Muscle of back (tissue), 11 donors: ENCODE results near the gene ARMH3. TPM values are rescaled to one million over a fixed set of nuclear protein-coding genes. Genes with fewer than 3 reads are reported as not detected.

Experiments used
- DNase-seq, 3 donors: peaks; one replicate each; pipeline versions ENCODE4 v3.0.0 to v3.0.0-alpha.2; 2013
- polyA plus RNA-seq, 10 donors: library from polyadenylated mRNA; unstranded; fragments of 120-200 nt; gene quantifications; one replicate each; pipeline ENCODE4 v1.2.1, GENCODE V29; 2013; ENCODE audit not compliant: insufficient read length in 10 of 10

ARMH3 gene
- polyA plus RNA-seq, 10 donors: 11.2 to 19.1 (median 13.3) TPM

DNA sequence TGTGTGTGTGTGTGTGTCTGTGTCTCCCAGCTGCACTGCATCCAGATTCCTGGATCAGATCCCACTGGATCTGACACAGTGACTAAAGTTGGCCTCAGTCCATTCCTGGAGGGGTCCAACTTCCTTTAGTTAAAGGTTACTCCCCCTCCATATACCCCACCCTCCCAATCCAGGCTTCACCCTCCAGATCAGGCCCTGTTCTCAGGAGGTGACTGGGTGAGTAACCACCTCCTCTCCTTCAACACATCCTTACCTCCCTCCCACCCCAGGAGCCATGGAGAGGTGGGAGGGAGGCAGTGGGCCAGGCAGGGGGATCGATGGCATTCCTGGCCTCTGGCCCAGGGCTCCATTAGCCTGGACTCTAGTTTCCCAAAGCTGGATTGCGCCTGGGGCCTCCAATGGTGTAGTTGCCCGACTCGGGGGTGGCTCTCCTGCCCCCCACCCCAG is 223.6 kb downstream of the ARMH3 start:
- peak in 1 of 3 donors; percentile 36 for DNase-seq

DNA sequence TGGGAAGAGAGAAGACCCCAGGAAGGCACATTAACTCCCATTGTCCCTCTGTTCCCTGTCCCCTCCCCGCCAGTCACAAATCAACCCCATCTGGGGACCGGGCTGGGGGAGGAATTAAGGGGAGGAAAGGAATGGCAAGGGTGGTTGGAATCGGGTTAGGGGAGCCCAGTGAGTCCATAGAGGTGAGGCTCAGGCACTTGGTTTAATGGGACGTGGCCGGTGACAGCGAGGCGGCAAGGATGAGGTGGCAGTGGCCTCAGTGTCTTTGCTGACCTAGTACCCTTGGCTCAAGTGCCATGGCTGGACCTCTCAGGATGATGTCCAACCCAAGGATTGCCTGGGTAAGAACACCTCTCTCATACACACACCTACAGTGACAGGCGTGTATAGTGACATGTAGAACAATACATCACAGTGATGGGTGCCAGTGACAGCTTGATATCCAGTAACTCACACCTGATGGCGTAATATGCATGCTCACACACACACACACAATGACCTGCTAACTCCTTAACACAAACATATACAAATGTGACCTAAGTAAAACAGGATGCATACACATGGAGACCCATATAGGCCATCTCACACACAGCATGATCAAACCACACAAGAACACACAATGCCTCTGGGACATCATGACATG is 224.7 kb downstream of the ARMH3 start:
- DNase-seq: no peak

DNA sequence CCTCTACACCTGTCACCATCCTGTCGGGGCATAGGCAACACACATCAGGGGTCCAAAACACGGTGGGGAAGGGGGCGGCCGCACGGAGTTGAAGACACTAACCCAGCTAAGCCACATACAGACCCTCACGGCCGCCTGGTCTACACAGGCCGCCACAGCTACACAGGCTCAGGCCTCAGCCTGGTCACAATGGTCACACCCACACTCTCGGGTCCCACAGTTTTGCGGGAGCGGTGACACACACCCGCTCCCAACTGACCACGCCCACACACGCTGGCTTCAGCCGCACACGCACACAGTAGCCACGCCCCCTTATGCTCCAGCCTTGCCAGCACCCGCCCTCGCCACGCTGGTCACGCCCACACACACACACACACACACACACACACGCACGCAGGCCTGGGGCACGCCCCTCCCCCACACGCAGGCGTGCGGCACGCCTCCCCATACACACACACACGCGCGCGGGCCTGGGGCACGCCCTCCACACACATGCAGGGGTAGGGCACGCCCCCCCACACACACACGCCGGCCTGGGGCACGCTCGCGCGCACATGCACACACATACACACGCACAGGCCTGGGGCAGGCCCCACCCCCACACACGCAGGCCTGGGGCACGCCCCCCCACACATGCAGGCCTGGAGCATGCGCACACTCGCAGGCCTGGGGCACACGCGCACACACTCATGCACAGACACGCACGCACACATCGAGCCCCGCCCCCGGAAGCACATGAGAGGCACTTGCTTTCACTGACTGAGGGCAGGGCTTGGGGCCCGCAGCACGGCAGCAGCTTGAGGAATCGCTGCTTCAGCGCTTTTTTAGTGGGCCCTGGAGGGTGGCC is 225.4 kb downstream of the ARMH3 start:
- DNase-seq: peak; percentile 86 to 96 (median 88)

DNA sequence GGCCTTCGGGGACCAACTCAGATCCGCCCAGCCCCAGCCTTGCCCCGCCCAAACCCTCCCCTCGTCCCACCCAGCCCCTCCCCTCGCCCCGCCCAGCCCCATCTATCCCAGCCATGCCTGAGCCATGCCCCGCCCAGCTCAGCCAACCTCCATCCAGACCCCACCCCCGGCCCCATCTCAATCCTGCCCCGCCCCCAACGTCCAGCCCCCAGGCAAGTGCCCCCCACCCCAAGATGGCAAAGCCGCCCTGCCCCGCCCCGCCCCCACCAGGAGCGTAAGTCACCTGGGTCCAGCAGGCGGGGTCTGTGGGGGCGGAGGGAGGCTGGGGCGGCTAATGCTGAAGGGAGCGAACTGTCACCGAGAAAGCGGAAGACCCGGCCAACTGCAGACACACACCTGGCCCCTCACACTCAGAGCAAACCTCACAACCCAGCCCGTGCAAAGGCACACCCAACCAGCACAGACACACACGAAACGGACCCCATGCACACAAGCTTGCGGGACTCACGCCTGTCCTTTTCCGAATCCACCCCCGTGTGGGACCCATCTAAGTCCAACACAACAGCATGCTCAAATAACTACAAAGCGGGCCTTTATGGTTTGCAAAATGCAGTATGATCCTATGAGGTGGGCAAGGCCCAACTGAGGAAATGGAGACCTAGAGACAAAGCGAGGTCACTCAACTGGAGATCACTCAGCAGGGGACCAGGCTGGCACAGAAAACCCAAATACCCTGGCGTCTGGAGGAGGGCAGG is 226.2 kb downstream of the ARMH3 start:
- DNase-seq: peak in 1 of 3 donors; percentile 69

DNA sequence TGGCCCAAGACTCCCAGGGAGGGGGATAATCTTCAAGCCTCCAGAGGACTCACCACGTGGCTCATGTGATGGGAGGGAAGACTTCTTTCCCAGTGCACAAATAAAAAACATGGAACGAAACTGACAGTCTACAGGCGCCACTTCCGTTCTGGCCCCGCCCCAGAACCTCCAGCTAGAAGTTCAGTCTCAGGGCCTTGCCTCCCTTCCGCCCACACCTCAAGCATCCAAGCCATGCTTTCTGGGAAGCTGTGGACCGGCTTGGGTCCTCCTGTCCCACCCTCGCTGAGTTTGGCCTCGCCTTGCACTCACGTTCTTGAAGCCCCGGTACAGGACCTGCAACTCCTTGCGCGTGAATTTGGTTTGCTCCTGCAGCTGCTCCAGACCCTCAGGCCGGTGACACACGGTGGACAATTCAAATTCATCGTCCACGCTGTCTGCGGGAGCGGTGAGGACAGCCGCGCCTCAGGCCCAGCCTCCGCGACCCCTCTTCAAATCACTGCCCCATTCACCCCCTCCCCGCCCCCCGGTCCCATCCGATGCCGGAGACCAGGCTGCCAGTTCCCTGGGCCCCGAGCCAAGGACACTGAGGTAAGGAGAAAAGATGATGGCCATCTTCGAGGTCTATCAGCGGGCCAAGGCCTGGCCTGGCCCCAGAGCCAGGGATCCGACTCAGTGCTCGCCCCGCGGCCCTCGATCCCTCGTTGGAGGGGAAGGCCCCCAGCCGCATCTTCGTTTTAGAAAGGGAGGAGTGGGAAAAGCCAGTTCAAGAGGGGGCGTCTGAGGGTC is 227.0 kb downstream of the ARMH3 start:
- peak in 1 of 3 donors; percentile 43 for DNase-seq

DNA sequence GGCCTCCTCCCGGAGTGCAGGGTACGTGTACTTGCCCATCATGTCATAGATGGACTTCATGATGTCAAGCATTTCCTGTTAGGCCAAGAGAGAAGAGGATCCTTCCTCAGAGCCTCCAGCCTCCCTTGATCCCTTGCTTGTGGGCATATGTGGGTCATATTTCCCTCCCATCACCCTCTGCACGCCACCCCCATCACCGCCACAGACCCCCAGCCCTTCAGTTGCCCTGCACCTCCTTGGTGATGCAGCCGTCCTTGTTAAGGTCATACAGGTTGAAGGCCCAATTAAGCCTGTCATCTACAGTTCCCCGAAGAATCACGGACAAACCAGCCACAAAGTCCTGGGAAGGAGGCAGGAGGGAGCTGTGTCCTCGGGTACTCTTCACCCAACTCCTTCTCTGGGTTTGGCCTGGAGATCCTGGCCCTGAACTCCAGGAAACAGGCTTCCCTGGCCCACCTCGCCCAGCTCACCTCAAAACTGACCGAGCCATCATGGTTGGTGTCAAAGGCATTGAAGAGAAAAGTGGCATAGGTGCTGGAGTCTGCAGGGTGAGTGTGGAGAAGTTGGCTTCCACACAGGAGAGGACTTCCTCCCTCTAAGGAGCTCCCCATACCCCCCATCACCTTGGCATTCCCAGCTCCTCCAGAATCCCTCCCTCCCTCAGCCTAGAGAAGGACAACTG is 227.9 kb downstream of the ARMH3 start:
- DNase-seq: no peak

DNA sequence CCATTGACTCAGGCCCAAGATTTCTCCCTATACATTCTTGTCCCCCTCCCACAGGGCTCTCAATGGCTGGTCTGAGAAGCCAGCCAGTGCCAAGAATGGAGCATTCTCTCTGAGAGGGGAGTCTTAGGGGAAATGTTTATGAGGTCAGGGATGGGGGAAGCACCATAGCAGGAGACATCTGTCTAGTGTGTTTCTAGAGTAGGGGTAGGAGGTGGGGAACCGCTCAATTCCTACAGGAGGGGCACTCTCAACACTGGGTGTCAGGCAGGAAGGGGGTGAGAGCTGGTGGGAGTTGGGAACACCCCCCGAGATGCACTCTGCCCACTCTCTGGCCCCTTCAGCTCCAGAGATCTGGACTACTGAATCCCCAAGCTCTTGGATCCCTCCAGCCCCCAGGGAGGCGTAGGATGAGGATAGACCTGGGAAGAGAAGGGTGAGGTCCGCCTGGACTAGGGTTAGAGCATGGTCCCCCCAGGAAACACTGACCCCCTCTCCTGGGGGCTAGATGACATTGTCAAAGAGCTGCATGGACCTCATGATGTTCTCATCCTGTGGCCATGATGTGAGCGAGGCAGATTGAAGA is 229.0 kb downstream of the ARMH3 start:
- DNase-seq: no peak

DNA sequence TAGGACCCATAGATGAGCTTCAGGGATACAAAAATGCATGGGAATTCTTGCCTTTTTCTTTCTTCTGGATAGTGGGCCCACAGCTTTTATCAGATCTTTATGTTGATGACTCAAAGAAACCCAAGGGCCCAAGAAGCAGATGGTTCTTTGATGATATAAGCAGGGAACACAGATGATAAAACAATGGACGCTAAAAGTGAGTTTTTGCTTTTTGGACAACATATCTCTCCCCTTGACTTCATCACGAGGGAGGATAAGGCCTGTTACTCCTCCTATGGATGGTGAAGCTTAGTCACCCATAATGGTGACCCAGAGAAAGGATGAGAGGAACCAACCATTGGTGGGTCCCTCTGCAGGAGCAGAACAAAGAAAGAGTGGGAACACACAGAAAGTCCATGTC is 231.2 kb downstream of the ARMH3 start:
- DNase-seq: no peak

DNA sequence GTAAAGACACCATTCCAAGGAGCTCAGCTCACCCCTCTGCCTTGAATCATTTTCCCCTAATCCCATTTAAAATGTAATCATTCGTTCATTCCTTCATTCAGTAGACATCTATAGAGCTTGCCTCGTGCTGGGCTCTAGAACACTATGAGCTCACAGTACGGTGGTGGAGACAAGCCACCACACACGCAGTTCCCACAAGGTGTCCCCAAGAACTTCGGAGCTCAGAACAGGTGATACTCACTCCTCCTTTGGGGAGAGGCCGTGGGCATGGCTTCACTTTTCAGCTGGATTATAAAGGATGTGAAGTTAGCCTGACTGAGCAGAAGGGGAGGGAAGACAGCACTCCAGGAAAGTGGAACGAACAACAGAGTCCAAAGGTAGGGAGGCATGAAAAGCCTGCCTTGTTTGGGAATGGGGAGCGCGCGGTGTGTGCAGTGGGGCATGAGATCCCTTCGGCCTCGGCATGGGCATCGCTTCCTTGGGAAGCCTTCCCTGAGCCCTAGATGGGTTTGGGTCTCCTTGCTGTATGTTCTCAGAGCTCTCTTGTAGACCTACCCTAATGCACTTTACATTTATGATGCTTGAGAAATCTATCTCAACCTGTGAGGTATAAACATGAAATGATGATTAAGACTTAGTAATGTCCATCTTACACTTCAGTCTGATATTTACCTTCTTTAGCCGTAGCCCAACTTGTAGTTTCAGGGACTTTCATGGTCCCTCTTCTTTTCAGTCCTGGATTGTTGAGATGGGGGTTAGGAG is 236.9 kb downstream of the ARMH3 start:
- no peak for DNase-seq

DNA sequence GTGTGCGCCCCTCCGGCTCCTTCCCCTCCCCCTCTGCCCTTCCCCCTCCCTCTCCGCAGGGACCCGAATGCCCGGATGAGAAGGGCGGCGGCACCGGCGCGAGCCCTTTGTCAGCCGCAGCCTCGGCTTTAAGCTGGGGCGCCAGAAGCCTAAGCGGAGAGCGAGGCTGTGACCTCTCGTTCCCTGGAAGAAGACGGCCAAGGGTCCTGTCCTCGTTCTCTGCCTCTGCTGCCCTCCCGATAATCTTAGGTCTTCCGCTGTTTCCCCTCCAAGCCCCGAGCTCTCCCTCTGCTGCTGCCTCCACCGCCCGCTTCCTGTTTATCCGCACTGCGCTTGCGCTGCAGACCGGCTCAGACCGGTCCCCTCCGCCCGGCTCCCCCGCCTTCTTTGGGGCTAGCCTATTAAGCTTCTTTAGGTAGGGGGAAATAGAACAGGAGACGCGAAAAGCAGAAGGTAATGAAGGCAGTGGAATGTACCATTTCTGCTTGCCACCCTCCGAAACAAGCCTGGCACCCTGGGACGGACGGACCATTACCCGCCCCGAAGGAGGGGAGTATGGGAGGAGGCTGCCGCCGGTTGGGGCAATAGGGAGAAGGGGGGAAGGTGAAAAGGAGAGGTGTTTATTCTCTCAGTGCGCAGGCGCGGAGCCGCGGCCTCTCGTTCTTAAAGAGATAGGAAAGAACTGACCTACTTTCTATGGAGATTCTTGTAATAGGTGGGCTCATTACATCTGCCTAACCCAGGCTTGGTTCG is 237.7 kb downstream of the ARMH3 start, which contains the start of gene OGA:
Gene OGA (minus strand): TSS at position 326 of the 753 bp plus-strand sequence. CDS start 422 bp downstream, outside the sequence.
- peak; percentile 98 to 100 (median 99) for DNase-seq

DNA sequence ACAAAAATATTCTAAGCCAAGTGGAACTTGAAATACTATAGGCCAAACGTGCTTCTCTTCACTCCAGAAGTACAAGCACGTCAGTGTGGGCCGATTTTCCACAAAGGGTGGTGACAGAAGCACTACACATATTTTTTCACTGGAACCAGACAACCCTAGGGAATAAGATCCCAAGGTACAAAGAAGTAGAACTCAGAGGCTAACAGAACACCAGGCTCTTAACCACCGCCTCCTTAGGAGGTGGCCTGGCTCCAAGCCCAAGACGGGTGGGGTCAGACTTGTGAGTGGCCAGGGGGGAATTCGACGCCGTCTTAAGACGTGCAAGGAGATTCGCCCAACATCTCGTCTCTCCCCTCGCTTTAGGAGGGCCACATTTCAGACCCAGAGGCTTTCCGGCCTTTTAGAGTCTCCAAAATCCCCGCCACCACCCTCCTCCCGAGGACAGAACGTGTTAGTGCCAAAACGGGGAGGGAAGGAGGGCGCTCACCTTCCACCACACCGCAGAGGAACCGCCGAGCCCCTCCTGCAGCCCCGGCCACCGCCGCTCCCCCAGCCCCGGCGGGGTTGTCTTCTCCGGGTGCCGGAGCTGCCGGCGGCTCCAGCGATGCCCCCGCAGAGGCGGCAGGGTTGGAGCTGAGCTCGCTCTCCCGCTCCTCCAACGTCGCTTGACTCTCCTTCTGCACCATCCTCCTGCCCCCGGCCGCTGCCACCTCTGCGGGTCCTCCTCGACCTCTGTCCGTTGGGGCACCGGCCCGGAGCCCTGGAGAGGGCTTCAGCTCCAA is 238.4 kb downstream of the ARMH3 start:
- peak; percentile 91 to 96 (median 94) for DNase-seq

DNA sequence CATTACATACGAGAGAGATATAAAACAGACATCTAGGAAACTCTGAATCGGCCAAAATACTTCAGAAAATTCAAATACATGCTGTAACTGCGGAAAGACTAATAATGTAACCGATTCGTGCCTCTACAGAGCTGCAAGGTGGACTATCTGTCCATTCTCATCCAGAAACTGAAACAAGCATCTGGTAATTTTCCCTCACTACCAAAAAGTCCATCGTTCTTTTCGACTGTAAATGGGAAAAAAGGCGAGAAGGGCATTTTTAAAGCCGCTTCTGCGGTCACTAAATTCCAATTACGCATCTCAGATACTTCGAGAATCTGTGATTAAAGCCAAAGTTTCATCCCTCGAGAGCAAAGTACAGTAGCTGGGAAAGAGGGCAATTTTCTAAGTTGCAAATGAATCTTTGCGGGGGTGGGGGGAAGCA is 239.0 kb downstream of the ARMH3 start:
- no peak for DNase-seq

DNA sequence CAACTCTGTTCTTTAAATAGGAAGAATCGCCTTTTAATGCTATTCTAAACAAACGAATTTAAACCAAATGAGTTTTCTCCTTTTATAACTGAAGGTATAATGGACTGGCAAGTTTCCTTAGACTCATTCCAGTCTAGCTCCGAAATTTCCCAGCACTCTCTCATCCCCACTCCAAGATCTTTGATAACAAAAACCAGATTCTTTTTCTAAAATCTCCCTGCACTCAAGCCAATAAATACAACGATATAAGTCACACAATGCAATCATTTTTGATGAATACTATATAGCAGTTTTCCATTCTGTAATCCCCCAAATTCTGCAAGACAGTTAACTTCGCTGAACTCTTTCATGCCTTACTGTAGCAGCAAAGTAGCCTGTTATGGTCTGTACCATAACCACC is 239.6 kb downstream of the ARMH3 start:
- DNase-seq: peak in 1 of 3 donors; percentile 52

DNA sequence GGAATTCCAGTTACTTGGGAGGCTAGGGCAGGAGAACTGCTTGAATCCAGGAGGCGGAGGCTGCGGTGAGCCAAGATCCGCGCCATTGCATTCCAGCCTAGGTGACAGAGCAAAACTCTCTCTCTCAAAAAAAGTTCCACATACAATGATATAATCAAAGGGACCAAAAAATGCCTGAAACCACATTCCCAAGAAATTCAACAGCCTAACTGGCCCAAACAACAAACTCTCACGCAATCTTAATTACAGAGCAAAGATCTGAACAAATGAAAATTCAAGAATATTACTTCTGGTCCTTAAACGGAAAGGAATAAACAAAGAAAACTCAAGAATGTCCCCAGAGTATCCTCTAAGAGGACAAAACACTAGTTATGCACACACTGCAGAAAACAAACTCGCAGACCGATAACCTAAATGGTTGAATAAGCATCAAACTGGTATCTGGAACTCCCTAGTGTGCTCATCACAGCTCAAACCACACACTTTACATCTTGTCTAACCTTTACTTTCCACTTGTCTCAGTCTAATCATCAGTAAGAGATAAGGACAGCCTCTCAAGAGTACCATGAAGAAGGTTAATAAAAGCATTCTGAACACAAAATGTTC is 241.4 kb downstream of the ARMH3 start:
- DNase-seq: no peak

DNA sequence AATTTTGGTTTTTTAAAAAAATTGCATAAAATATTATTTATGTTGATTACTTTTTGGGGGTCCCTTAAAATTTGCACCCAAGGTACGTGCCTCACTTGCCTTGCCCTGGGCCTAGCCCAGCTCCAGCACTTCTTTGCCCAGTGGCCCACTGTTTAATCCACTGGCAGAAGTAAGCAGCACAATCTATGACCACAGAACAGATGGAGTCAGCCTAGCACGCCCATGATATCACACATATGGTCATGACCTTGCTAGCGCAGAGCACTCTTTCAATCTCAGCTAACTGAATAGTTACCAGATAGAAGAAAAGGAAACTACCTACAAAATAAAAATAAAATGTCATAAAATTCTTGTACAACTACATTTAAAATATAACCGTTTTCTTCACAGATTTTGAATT is 243.4 kb downstream of the ARMH3 start:
- no peak for DNase-seq

DNA sequence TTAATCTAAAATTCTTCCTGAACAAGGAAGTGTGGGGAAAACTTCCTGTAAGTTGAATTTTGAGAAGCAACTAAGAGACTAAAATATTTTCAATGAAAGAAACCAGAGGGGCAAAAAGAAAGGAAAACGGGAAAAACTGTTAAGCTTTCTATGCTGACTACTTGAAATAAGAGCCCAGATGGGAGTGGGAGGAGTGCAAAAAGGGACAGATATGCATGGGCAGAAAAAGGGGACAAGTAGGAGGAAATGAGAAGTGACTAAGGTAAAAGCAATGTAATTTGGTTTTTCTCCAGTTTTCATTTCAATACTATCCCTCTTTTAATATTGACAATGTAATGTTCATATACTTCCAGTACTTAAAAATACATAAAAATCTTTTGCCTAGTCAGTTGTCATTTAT is 248.8 kb downstream of the ARMH3 start:
- no peak for DNase-seq

DNA sequence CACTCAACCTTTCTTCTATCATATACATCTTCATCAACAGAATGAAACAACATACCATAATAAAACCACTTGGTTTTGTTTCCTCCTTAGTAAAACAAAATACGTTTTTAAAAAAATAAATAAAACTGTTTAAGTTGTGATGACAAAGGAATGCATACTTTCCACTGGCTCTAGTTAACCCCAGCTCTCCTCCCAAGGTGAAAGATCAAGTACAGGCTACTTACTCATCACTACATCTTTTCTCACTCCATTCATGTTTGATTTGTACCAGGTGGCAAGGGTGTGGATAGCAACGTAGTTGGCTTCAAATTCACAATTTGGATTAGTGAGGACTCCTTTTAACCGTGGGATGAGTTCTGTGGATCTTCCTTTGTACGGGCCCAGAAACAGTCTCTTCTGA is 252.5 kb downstream of the ARMH3 start:
- no peak for DNase-seq
